Psoas muscle (tissue), 8 donors: ENCODE results near the gene FAM98C. TPM values are rescaled to one million over a fixed set of nuclear protein-coding genes. Genes with fewer than 3 reads are reported as not detected.
A peak's percentile ranks its signal among the peaks of the same experiment; 100 is the strongest.

Source experiments
- ATAC-seq, 4 donors: fragments of 200-7000 bp; cut with Tn5 transposase; one replicate each; pipeline ENCODE4 v1.9.1; 2020; ENCODE audit warnings: moderate library complexity in 3 of 4, mild to moderate bottlenecking in 2 of 4
- DNase-seq, 2 donors: peaks; one replicate each; pipeline ENCODE4 v3.0.0-alpha.2; 2020
- H3K27ac ChIP-seq: fragments of 200-600 bp; one replicate; pipeline ENCODE4 v1.8.0; 2022
- H3K27me3 ChIP-seq, 3 donors: fragments of 200-600 bp in 1 of 3; one replicate each; pipeline versions ENCODE4 v1.6.1 to v1.8.0; 2013 to 2022; ENCODE audit warnings: low read length in 2 of 3, mild to moderate bottlenecking in 2 of 3, moderate library complexity in 1 of 3; ENCODE audit not compliant: insufficient read depth in 3 of 3
- H3K36me3 ChIP-seq, 2 donors: fragments of 200-600 bp in 1 of 2; one replicate each; pipeline versions ENCODE4 v1.6.1 to v1.8.0; 2013 to 2022; ENCODE audit warnings: low read depth in 1 of 2, mild to moderate bottlenecking in 1 of 2, moderate library complexity in 1 of 2; ENCODE audit not compliant: insufficient read depth in 1 of 2
- H3K4me1 ChIP-seq: fragments of 200-600 bp; one replicate; pipeline ENCODE4 v1.8.0; 2022
- H3K4me3 ChIP-seq: fragments of 200-600 bp; one replicate; pipeline ENCODE4 v1.8.0; 2022; ENCODE audit warnings: mild to moderate bottlenecking
- H3K9me3 ChIP-seq: fragments of 200-600 bp; one replicate; pipeline ENCODE4 v1.8.0; 2022
- CTCF ChIP-seq: fragments of 200-600 bp; IDR thresholded peaks from one replicate; pipeline ENCODE4 v1.8.0; 2022; ENCODE audit warnings: antibody characterized with exemption
- WGBS, 3 donors: extraction: QIAGEN DNeasy Blood & Tissue Kit; methylation state at CpG; one replicate each; pipeline versions ENCODE4 v1.1.6 to v1.1.7; 2013; 5-methylcytosine and 5-hydroxymethylcytosine counted together
- intact Hi-C, 2 donors: fragments of 100-400 bp; cut with DNase I; formaldehyde crosslinking; loops; one replicate each; pipeline versions ENCODE4 v1.11.0 to v1.14.2; 2022
- polyA plus RNA-seq, 3 donors: library from polyadenylated mRNA; stranded (reverse); fragments of 200-250 nt; gene quantifications; one replicate each; pipeline ENCODE4 v1.2.3, GENCODE V29; 2013
- total RNA-seq, 4 donors: library from RNA; stranded (reverse); fragmentation: NEBNext Ultra II Directional in 2 of 4; extraction: Animal tissue kit (Norgen Biotek cat#: 25700) in 2 of 4; gene quantifications; one replicate each; pipeline versions ENCODE4 v1.2.1 to v1.2.4, GENCODE V29; 2021 to 2023
- donor health status: healthy with polysubstance abuse.
- donor health status: DM: no; HTN: no; CAD: no; lungs with moderate emphysema.
- donor health status: Bipolar disorder and iron deficiency.
- donor health status: healthy.
- donor health status: DM: yes; HTN: yes; CAD: no.
- donor health status: DM: no; HTN: no; CAD: no.
- donor health status: DM: no; HTN: no; CAD: no.
- donor health status: DM: yes; HTN: yes; CAD: no.

FAM98C gene
- total and polyA plus RNA-seq, 7 donors, result 1.1 to 6.6 (median 1.5) TPM

GRCh38 chr19:38374332-38375097 is 28.4 kb upstream of the FAM98C start, which contains the start of gene PSMD8:
TSS of gene PSMD8 (plus strand) at chr19:38374571. CDS start at chr19:38374602, 31 bp downstream.
- ATAC-seq (peak; percentile 86 to 93 (median 90)), DNase-seq (peak; percentile 99)
- intact Hi-C loops, result no loop called here
- no peaks in the 10 kb centered on the region for H3K27me3 ChIP-seq
- no peak for TF ChIP-seq CTCF
- H3K4me3 ChIP-seq, result peak within 1 kb of the TSS; percentile 94
- WGBS, 3 donors, result 0 to 1% (median 1%) methylated on average over 65 of the region's 65 CpGs
- peak within 1 kb of the TSS; percentile 99 for H3K27ac ChIP-seq
- H3K36me3 ChIP-seq, result peaks cover 5 to 34% of the 10 kb centered on the region in 2 donors
- peaks cover 28% of the 10 kb centered on the region for H3K4me1 ChIP-seq
- H3K9me3 ChIP-seq, result no peaks in the 10 kb centered on the region

GRCh38 chr19:38375098-38375493 is 27.8 kb upstream of the FAM98C start:
- 0 to 1% (median 1%) methylated on average over 18 of the region's 18 CpGs for whole genome bisulfite sequencing, 3 donors
- ATAC-seq (peak; percentile 5 to 41 (median 17)), DNase-seq (no peak)
- Histone ChIP-seq H3K27ac (peak overlapping the region; percentile 99), H3K36me3 (peaks cover 8 to 40% of the 10 kb centered on the region in 2 donors), H3K4me1 (peaks cover 28% of the 10 kb centered on the region), H3K4me3 (peak overlapping the region; percentile 94), H3K27me3 (no peaks in the 10 kb centered on the region), H3K9me3 (no peaks in the 10 kb centered on the region)
- TF ChIP-seq CTCF, result no peak
- intact Hi-C loops, result no loop called here

- Histone ChIP-seq H3K9me3 (no peaks in the 10 kb centered on the region), H3K27ac (peak overlapping the region; percentile 99), H3K4me3 (peak overlapping the region; percentile 94), H3K4me1 (peaks cover 28% of the 10 kb centered on the region), H3K36me3 (peaks cover 8 to 46% of the 10 kb centered on the region in 2 donors), H3K27me3 (no peaks in the 10 kb centered on the region)
- DNase-seq (peak; percentile 63 to 88), ATAC-seq (peak; percentile 62 to 75 (median 69))
- no peak for TF ChIP-seq CTCF
- intact Hi-C loops, result no loop called here
- 24 to 41% (median 36%) methylated on average over 5 of the region's 5 CpGs for WGBS, 3 donors
Observed at GRCh38 chr19:38375748-38376147, 27.1 kb upstream of the FAM98C start.

- peak overlapping the region; percentile 99 for H3K27ac ChIP-seq
- H3K9me3 ChIP-seq, result no peaks in the 10 kb centered on the region
- peaks cover 0 to 3% (median 0%) of the 10 kb centered on the region in 3 donors for H3K27me3 ChIP-seq
- H3K36me3 ChIP-seq, result peaks cover 11 to 55% of the 10 kb centered on the region in 2 donors
- TF ChIP-seq CTCF, result no peak
- peak; percentile 34 to 64 (median 54) for ATAC-seq
- intact Hi-C loops, result no loop called here
- H3K4me1 ChIP-seq, result peaks cover 28% of the 10 kb centered on the region
- peak; percentile 34 to 81 for DNase-seq
- H3K4me3 ChIP-seq, result peak overlapping the region; percentile 94
- WGBS, 3 donors, result 28 to 39% (median 34%) methylated on average over 3 of the region's 3 CpGs
Observed at GRCh38 chr19:38376576-38376975, 26.3 kb upstream of the FAM98C start.
